Caki2 (cell line): ENCODE data around the gene ITGB5. TPM values are rescaled to one million over a fixed set of nuclear protein-coding genes. Genes with fewer than 3 reads are reported as not detected.
"Not testable (repeated sequence)": the region's sequence is repeated elsewhere in the genome, so short reads cannot be mapped to it uniquely, and the experiment has no call there.

ENCODE experiments used
- DNase-seq: peaks from one replicate; pipeline ENCODE4 v3.0.0-alpha.2; 2015; ENCODE audit warnings: low read depth
- in situ Hi-C: cut with HindIII; loops from 2 replicates; pipeline ENCODE4 v1.10.0; 2016; ENCODE audit warnings: low sequenced_read_pairs, low pct_unique_long_range_greater_than_20kb, mixed read lengths
- total RNA-seq: library from RNA; depleted of rRNA; stranded (reverse); fragments of >200 nt; shearing (Covaris generic); gene quantifications from 2 replicates; pipeline ENCODE4 v1.2.3, GENCODE V29; 2014; ENCODE audit warnings: low replicate concordance

Gene ITGB5
- total RNA-seq, 1 experiment from 2014 or later = 475 TPM

DNA sequence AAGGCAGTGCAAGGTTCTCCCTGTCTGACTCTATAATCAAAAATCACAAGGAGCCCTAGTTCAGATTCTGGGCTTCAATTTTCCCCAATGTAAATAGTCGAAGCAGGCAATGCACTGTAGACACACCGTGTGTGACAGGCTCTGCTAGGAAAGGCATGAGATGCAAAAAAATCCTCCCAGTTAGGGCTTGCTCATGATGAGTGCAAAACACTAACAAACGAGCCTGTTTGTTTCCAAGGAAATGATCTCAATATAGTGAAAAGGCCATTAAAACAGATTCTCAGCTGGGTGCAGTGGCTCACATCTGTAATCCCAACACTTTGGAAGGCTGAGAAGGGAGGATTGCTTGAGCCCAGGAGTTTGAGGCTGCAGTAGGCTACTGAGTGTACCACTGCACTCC, 101.2 kb downstream of the ITGB5 start:
- in situ Hi-C loops = no loop called here
- DNase-seq = peak; percentile 16

DNA sequence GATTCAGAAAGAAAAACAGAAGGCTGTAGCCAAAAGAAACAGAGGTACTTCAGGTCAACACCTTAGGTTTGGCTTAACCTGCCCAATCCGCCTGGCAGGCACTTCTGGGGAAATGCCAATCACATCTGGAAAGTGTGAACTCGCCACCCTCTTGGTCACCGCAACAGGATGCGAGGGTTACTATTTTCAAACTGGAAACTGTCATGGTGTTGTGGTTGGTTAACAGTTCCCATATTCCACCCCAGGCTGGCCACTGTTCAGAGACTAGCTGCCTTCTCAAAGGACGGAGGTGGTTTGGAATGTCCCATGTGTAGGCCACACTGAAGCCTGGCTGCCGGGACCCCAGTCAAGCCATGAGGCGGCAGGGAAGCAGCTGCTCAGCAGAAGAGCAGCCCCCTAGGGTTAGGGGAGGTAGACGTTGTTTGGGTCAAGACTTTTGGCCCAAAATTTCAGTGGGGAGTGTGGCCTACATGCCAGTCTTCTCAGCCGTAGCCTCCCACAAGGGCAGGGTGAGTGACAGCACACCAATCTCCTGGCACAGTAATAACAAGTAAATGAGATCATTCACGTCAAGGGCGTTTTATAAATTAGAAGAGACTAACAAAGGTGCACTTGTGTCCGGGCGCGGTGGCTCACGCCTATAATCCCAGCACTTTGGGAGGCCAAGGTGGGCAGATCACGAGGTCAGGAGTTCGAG, 102.3 kb downstream of the ITGB5 start:
- DNase-seq = peak; percentile 89
- in situ Hi-C loops = no loop called here

DNA sequence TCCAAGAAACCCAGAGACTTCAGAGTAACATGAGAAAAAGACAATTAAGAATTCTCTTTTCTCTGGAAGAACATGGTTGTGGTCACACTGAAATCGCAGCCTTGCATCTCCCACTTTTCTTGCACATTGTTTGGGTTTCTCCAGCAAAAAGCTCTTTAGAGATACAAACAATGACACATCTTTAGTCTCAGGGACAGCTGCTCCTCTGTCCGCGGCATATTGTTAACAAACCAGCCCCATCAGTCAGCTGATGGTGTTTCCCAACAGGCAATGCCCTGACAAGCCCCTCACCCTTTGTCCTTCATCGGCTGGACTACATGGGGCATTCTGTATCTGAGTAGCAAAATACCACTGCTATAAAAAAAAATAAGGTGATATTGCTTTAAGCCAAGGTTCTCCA, 103.5 kb downstream of the ITGB5 start:
- no peak for DNase-seq
- in situ Hi-C loops = no loop called here

DNA sequence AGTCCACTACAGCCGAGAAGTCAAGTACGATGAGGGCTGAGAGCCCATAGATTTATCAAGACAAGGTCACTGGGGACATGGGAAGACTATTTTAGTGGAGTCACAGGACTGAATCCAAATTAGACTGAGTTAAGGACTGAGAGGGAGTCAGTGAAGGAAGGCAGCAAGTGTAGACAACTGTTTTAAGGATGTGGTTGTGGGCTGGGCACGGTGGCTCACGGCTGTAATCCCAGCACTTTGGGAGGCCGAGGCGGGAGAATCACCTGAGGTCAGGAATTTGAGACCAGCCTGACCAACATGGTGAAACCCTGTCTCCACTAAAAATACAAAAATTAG, 104.8 kb downstream of the ITGB5 start:
- DNase-seq, in situ Hi-C loops: not testable (repeated sequence)

DNA sequence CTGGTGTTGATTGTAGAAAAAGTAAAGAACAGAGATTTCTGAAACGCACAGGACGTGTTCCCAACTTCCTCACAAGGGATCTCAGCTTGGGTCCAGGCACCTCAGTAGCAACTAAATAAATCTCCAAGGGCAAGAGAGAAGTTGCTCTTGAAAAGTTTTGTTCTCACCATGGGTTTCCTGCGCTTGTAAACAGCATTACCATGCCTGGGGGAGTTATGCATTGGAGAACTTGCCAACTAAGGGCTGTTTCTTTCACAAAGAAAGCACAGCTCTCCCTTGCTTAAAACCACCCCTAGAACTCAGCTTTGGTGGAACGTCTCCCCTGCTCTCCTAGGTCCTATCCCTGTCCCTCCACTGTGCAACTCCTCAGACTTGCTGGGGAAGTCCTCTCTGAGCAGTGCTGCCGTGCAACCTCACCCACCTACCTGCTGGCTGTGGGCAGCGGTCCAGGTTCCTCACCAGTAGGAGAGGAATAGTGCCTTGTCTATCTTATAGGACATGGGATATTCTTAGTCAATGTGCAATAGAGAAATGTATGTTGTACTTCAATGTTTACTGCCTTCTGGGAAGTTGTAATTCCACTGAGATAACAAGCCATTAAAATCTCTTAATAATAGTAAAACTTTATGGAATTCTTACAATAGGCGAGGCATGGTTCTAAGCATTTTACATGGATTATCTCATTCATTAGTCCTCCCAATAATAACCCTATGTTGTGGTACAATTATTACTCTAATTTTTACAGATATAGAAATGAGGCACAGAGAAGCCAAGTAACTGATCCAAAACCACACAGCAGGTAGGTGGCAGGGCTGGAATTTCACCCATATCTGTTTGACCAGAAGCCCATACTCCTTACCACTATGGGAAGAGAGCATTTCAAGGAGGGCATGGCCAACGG, 105.4 kb downstream of the ITGB5 start:
- DNase-seq = no peak
- in situ Hi-C loops = no loop called here

DNA sequence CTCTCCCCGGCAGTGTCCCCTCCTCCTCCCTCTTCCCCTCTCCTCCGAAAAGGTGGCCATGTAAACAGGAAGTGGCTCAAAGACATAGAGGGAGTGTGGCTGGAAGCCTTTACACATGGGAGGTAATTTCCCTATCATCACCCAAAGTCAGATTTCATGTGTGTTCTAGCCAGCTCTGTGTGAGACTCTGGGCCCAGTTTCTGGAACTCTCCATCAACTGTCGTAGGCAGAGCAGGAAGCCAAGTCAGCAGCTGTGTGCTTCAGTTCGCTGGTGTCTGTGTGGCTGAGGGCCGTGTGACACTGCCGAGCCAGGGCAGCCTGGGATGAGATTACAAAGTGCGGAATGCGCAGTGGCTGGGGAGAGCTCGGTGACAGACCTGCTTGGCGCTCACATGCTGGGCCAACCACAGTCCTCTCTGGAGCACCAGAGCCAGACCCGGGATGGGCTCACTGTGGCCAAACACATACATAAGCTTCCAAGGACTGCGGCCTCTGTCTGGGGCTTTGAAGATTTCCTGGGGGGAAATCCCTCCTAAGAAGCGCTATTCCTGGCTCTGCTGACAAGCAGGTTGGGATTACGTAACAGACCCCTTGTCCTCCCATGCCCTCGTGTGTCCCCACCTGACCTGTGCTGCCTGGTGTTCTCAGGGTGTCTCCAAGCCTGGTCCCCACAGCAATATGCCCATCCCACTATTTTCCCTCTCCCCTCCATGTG, 106.2 kb downstream of the ITGB5 start:
- no peak for DNase-seq

DNA sequence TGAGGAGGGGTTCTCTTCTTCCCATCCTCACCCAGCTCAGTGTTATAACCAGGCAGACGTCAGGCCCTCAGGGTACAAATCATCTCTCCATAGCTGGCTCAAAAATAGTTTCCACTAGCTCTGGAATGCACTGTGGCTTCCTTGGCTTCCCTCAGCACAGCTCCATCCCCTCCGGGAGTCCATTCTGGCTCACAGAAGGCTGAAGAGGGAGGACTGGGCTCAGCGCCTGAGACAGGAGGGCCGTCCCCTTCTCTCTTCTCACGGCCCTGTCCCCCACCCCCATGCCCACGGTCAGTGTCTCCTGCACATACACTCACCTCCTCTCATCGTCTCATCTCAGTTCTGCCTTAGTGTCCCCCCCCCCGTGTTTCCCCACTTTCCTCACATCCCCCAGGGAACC, 106.8 kb downstream of the ITGB5 start:
- in situ Hi-C loops = no loop called here
- no peak for DNase-seq

More for the DNA sequence above, 106.2 kb downstream of the ITGB5 start:
- in situ Hi-C loops = no loop called here

DNA sequence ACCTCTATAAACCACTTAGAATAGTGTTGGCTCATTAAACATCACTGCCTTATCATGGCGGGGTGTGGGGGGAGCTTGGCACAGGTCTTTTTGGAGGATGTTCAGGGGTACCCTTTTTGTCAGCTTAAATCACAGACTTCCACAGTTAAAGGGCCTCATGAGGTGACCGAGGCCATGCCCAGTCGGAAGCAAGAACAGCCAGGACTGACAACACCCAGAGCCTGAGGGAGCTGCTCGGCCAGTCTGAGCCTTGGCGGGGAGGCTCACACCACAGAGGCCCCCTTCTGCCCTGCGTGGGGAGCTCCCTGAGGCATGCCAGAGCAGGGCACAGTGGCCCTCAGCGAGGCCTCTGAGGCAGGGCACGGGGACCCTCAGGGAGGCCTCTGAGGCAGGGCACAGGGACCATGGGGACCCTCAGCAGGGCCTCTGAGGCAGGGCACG, 107.4 kb downstream of the ITGB5 start:
- DNase-seq = no peak
- in situ Hi-C loops = no loop called here

DNA sequence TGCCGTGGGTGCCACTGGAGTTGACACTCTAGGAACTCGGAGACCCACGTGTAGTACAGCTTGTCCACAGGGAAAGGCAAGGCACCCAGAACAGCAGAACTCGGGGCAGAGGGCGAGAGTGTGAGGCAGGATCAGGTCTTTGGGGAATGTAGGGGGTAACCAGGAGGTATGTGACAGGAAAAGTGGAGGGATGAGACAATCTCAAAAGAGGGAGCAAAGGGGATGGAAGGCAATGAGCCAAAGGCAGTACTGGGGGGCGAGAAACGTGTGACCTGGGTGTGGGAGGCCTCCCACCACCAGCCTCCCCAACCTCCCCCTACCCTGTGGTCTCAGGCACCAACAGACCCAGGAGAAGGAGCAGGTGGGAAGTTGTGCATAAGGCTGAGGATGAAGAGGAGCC, 108.0 kb downstream of the ITGB5 start:
- in situ Hi-C loops = no loop called here
- no peak for DNase-seq

DNA sequence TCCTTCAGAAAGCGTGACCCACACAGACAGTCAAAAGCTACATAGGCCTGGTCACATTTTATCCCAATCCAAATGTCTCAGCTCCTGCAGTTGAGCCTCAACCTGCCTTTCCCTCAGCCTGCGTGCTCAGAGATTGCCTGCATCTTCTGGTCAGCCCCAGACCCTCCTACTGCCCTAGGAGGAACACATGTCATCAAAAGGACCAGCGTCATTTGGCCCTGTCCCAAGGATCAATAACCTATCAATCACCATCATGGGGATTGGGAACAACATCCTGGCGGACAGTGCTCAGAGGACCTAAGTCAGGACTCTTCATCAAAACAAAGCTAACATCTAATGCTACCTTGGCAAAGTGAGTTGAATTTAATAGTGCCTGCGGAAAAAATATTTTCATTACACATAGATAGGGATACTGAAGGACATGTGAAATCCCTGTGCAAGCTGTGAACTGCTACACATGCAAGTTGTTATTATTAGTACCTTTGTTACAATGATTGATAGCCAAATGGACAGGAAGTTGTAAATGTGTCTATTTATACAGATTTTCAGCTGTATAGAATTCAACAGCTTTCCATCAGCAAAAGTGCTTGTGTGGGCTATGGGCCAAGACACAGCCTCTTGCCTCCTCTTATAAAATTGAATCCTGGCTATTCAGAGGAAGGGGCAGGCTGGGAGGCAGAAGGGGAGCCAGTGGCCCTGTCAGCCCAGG, 109.2 kb downstream of the ITGB5 start:
- DNase-seq = no peak
- in situ Hi-C loops = no loop called here

DNA sequence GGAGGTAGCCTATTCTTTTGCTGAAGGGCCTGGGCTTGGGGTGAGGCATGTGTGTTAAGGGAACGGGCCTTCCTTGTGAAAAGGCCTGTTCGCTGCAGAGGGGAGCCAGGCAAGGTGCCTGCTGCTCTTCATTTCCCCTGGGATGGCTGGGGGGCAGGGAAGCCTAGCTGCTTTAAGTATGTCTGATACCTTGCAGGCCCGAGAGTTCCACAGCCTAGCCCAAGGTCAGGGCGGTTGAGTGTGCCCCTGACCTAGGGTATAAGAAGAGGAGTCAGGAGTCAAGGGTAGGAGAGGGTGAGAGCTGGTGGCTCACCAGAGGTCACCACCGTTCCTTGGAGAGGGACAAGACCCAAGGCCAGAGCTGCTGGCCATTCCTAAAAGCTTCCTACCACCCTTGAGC, 110.3 kb downstream of the ITGB5 start:
- in situ Hi-C loops = no loop called here
- DNase-seq = no peak

DNA sequence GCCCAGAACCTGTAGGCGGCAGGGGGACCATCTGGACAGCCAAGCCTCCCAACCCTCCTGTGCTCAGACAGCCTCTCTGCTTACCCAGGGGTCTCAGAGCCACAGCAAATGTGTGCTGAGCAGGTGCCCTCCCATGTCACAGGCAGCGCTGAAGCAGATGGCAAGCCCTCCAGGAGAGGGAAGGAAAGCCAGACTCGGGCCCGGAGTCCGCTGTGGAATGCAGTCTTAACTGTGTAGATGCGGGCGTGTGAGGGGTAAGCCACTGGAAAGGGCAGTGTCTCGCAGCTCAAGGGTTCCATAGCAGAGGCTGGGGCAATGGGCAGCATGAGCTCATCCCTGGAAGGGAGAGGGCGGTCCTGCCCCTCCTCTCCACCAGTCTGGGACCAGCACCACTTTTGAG, 111.3 kb downstream of the ITGB5 start:
- in situ Hi-C loops = no loop called here
- no peak for DNase-seq

DNA sequence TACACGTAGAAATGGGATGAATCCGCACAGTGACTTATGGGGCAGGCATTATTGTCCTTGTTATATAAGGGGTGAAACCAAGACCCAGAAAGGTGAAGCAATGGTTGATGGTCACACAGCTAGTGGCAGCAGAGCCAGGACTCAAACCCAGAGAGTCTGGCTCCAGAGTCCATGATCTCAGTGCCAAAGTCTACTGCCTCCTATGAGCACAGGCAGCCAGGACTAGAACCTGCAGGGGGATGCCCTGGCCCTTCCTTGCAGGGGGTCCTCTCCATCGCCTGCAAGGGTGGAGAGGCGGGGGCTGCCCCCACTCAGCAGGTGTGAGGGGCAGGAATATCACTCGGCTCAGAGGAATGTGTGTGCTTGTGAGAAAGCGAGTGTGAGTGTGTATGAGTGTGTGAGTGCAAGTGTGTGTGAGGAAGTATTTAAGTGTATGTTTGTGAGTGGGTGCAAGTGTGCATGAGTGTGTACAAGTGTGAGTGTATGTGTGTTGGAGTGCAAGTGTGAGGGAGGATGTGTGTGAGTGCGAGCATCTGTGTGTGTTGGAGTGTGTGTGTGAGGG, 112.2 kb downstream of the ITGB5 start:
- in situ Hi-C loops = loop anchor here (25.0 kb wide), 1 partner anchor 112 kb away; the partner anchor contains the start of gene ITGB5

DNA sequence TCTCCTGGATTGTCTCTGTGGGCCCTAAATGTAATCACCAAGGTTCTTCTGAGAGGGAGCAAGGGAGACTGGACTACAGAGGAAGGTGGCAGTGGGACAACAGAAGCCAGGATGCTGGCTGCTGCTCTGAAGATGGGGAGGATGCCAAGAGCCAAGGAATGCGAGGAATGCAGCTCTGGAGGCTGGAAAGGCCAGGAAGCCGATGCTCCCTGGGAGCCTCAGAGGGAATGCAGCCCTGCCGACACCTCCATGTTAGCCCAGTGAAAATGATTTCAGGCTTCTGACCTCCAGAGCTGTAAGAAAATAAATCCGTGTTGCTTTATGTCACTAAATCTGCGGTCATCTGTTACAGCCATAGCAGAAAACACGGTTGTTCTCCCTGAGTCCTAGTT, 112.8 kb downstream of the ITGB5 start:
- DNase-seq = peak; percentile 49
- in situ Hi-C loops = loop anchor here (25.0 kb wide), 1 partner anchor 113 kb away; the partner anchor contains the start of gene ITGB5

More for the DNA sequence above, 112.2 kb downstream of the ITGB5 start:
- DNase-seq = no peak

DNA sequence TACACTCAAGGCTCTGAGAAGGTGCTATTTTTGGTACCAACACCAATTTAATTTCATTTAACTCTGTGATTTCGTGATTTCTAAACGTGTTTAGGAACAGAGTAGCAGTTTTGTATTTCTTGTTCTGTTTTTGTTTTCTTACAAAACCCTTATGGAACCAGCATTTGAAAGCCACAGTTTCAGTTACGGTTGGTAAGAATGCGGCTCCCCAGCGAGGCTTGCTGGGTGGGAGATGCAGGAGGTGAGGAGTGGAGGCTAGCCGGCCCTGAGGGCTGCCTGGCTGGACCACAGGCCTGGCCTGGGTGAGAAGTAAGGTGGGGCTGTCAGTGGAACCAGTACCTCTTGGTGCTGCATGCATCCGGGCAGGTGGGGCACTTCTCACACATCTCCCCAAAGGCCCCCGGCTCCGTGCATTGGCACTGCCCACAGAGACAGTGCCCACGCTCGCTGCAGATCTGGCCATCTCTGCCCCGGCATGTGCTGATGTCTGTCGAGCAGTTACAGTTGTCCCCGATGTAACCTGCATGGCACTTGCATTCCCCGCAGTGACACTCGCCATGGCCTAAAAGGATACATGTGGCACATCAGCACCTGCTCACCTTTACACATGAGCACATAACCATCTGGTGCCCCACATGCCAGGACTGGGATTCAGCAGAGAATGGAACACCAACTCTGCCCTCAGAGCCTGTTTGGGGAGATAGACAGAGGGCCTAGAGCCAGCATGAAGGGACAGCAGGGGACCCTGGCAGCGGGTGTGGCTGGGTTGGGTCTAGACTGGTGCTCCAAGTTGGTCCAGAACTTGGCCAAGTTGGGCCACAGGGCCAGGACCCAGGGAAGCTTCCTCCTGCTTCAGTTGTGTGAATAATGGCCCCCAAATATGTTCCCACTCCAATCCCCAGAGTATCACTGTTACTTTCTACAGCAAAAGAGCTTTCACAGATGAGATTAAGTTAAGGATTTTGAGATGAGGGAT, 113.5 kb downstream of the ITGB5 start:
- in situ Hi-C loops = loop anchor here (25.0 kb wide), 1 partner anchor 114 kb away; the partner anchor contains the start of gene ITGB5
- no peak for DNase-seq

DNA sequence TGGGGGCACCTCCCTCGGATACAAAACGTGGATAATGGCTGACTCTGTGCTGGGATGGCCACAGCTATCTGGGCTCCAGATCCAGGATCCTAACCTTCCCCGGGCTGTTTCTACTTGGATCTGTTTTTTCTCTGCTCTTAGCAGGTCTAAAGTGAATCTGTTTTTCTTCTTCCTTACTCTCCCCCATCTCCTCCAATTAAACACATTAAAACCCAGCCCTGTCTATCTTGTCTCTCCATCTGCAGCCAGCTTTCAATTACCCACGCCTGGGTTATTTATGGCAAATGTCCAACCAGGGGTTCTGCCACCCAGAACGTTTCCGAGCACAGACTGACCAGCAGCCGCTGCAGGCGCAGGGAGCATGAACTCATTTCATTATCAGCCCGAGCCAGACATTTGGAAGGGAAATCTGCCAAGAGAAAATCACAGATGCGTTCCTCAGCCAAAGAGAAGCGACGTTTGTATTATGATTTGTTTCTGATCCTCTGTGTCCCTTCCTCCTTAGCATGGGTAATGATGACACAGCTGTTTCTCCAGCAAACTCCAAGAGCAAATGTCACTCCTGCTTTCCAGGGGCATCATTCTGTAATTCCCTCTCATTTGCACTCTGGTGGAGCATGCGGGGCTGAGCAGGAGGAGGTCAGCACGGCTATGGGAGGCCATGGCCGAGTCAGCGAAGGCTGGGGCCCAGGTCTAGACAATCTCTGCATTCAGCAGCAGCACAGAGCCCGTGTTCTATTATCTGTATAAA, 114.9 kb downstream of the ITGB5 start:
- peak; percentile 98 for DNase-seq
- in situ Hi-C loops = loop anchor here (25.0 kb wide), 1 partner anchor 115 kb away; the partner anchor contains the start of gene ITGB5
